ENCODE data around the gene C16orf95.
A peak's percentile ranks its signal among the peaks of the same experiment; 100 is the strongest.
"Not testable (repeated sequence)": the region's sequence is repeated elsewhere in the genome, so short reads cannot be mapped to it uniquely, and the experiment has no call there.

Gene C16orf95

GRCh38 chr16:87284183-87284582 is 33.0 kb downstream of the C16orf95 start:
- no peak for DNase-seq

- DNase-seq, result no peak
Measured at GRCh38 chr16:87279094-87279658, 38.0 kb downstream of the C16orf95 start.

- peak in 1 of 2 experiments; percentile 29 for DNase-seq
Measured at GRCh38 chr16:87278191-87279093, 38.8 kb downstream of the C16orf95 start.

- no peak for DNase-seq
Measured at GRCh38 chr16:87276924-87277323, 40.3 kb downstream of the C16orf95 start.

- no peak for DNase-seq
Measured at GRCh38 chr16:87276091-87276701, 41.0 kb downstream of the C16orf95 start.

GRCh38 chr16:87274794-87275193 is 42.4 kb downstream of the C16orf95 start:
- DNase-seq, result no peak

GRCh38 chr16:87273471-87274030 is 43.6 kb downstream of the C16orf95 start:
- no peak for DNase-seq

- DNase-seq, result no peak
Measured at GRCh38 chr16:87271256-87271655, 45.9 kb downstream of the C16orf95 start.

- no peak for DNase-seq
Measured at GRCh38 chr16:87267566-87267965, 49.6 kb downstream of the C16orf95 start.

GRCh38 chr16:87266846-87267245 is 50.3 kb downstream of the C16orf95 start:
- no peak for DNase-seq

GRCh38 chr16:87265261-87265660 is 51.9 kb downstream of the C16orf95 start:
- no peak for DNase-seq

- no peak for DNase-seq
Measured at GRCh38 chr16:87264634-87265033, 52.6 kb downstream of the C16orf95 start.

GRCh38 chr16:87263418-87264052 is 53.7 kb downstream of the C16orf95 start:
- no peak for DNase-seq

GRCh38 chr16:87259431-87259830 is 57.8 kb downstream of the C16orf95 start:
- DNase-seq, result no peak

GRCh38 chr16:87258653-87259052 is 58.5 kb downstream of the C16orf95 start:
- not testable (repeated sequence) for DNase-seq

- no peak for DNase-seq
Measured at GRCh38 chr16:87255866-87256265, 61.3 kb downstream of the C16orf95 start.

- DNase-seq, result no peak
Measured at GRCh38 chr16:87254734-87255133, 62.5 kb downstream of the C16orf95 start.

- no peak for DNase-seq
Measured at GRCh38 chr16:87254296-87254695, 62.9 kb downstream of the C16orf95 start.

GRCh38 chr16:87253536-87253935 is 63.7 kb downstream of the C16orf95 start:
- no peak for DNase-seq

Data from NCI-H446 (cell line).